ENCODE measurements around the gene DBNL. TPM values are rescaled to one million over a fixed set of nuclear protein-coding genes. Genes with fewer than 3 reads are reported as not detected.

DBNL gene
- total RNA-seq, 1 donor from 2014 or later: 68.0 TPM

DNA sequence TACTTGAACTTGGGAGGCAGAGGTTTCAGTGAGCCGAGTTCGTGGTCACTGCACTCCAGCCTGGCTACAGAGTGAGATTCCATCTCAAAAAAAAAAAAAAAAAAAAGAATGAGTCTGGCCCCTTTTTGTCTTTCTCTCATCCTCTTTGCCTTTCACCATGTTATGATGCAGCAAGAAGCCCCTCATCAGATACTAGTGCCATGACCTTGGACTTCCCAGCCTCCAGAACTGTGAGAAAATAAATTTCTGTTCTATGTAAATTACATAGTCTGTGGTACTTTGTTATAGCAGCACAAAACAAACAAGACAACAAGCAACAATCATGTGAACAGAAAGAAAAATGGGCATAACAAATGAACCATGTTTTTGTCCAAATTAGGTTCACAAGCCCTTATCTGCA is 2.3 kb upstream of the DBNL start:
- TF ChIP-seq, protein P1, sequence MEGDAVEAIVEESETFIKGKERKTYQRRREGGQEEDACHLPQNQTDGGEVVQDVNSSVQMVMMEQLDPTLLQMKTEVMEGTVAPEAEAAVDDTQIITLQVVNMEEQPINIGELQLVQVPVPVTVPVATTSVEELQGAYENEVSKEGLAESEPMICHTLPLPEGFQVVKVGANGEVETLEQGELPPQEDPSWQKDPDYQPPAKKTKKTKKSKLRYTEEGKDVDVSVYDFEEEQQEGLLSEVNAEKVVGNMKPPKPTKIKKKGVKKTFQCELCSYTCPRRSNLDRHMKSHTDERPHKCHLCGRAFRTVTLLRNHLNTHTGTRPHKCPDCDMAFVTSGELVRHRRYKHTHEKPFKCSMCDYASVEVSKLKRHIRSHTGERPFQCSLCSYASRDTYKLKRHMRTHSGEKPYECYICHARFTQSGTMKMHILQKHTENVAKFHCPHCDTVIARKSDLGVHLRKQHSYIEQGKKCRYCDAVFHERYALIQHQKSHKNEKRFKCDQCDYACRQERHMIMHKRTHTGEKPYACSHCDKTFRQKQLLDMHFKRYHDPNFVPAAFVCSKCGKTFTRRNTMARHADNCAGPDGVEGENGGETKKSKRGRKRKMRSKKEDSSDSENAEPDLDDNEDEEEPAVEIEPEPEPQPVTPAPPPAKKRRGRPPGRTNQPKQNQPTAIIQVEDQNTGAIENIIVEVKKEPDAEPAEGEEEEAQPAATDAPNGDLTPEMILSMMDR (IDR thresholded peaks at IDR 0.05; ENCODE audit: unreplicated experiment): no peak
- Mint-ChIP-seq H3K36me3 (ENCODE audit: insufficient read depth) (no peaks in the 10 kb centered on the region), H3K4me3 (ENCODE audit: low read depth) (no peak overlapping the region), H3K9me3 (ENCODE audit: low read depth) (no peaks in the 10 kb centered on the region), H3K27ac (no peak overlapping the region), H3K27me3 (no peaks in the 10 kb centered on the region), H3K4me1 (ENCODE audit: low read depth) (peaks cover 20% of the 10 kb centered on the region)
- DNase-seq (ENCODE audit: low spot score, unreplicated experiment): no peak

DNA sequence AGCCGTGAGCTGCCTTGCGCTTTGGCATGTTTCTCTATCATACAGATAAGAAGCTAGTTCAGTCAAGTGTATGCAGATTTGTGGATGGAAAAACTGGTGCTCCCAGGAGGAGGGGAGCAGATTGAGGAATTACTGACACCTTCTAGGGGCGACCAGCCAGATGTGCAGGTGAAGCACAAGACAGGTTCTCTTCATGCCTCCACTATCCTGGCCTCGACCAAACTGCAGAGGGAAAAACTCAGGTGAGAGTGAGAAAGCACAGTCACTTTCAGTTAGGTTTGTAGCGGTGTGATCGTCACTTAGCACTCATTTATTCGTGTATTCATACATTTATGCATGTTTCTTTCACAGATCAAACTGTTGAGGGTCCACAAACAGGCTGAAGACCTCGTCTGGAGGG is 600 bp upstream of the DBNL start:
- H3K27ac Mint-ChIP-seq: peak overlapping the region; percentile 93

DNA sequence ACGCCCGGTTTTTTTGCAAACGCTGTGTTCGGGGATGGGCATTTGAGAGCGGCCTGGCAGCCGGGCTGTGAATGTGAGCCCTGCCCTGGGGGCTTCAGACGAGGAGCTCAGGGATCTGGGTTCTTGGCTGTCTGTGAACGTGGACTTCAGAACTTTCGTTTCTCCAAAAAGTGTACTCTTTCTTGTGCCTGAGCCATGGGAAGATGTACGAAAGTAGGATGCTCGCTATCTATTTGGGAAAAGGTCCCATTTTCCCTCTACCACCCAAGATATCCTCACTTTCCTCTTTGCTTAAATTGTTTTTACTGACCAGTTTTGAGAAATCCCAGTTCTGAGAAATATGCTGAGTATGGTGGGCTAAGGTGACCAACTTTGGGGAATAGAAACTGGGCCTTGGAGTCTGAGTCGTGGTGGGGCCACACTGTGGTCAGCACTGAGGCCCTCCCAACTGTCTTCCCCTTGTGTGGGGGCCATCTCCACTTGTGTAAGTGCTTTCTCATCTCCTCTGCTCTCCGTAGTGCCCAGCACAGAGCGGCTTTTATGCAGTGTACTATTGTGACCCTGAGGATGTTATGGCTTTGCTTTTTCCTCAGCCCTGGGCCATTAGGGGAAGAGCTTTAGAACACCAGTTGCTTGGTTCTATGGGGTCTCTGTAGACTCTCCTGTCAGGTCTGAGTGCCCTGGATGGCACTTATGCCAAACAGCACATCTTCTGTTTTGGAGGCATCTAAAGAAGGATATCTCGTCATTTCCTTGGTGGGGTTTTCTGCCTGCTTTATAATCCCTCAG is 918 bp downstream of the DBNL start:
- H3K27me3 Mint-ChIP-seq: no peaks in the 10 kb centered on the region
- TF ChIP-seq, protein P1 (IDR thresholded peaks at IDR 0.05; ENCODE audit: unreplicated experiment): no peak
- peak overlapping the region; percentile 85 for H3K4me3 Mint-ChIP-seq (ENCODE audit: low read depth)
- no peaks in the 10 kb centered on the region for H3K9me3 Mint-ChIP-seq (ENCODE audit: low read depth)
- H3K27ac Mint-ChIP-seq: peak overlapping the region; percentile 71
- H3K4me1 Mint-ChIP-seq (ENCODE audit: low read depth): peaks cover 20% of the 10 kb centered on the region
- H3K36me3 Mint-ChIP-seq (ENCODE audit: insufficient read depth): peaks cover 1% of the 10 kb centered on the region
- DNase-seq (ENCODE audit: low spot score, unreplicated experiment): no peak

More for the DNA sequence above, 600 bp upstream of the DBNL start:
- Mint-ChIP-seq H3K27me3 (no peaks in the 10 kb centered on the region), H3K4me1 (ENCODE audit: low read depth) (peaks cover 20% of the 10 kb centered on the region), H3K4me3 (ENCODE audit: low read depth) (peak overlapping the region; percentile 85), H3K9me3 (ENCODE audit: low read depth) (no peaks in the 10 kb centered on the region), H3K36me3 (ENCODE audit: insufficient read depth) (peaks cover 1% of the 10 kb centered on the region)
- TF ChIP-seq, protein P1 (IDR thresholded peaks at IDR 0.05; ENCODE audit: unreplicated experiment): no peak
- DNase-seq (ENCODE audit: low spot score, unreplicated experiment): no peak

DNA sequence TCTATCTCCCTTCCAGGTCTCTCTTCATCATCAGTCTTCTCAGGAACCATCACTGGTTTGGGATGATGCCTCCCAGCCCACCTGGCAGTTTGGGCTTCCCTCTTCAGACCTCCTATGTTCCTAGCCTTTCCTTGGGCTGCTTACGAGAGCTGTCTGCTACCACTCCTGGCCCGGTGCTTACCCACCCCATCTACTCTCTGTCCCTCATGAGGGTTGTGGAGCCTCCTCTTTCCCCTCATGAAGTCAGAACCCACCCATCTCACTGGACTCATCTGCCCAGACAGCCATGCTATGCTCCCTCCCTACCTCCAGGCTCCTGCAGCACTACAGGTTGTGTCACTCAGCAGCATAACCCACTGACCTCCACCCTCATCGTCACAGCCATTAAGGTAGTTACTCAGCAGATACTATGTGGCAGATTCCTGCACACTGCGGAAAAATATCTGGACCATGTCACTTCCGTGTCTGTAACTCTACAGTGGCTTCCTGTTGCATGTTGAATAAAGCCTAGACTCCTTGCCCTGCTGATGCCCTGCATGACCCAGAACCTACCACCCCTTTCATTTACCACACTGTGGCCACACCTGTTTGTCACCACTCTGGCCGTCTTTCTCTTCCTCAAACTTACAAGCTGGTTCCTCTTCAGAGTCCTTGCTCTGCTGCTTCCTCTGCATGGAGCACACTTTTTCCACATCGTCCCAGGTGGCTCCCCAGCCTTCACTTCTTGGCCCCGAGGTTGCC is 2.0 kb downstream of the DBNL start:
- H3K36me3 Mint-ChIP-seq (ENCODE audit: insufficient read depth): peaks cover 1% of the 10 kb centered on the region
- H3K9me3 Mint-ChIP-seq (ENCODE audit: low read depth): no peaks in the 10 kb centered on the region
- H3K27ac Mint-ChIP-seq: no peak overlapping the region
- H3K4me3 Mint-ChIP-seq (ENCODE audit: low read depth): peak overlapping the region; percentile 85
- no peak for DNase-seq (ENCODE audit: low spot score, unreplicated experiment)
- H3K27me3 Mint-ChIP-seq: no peaks in the 10 kb centered on the region
- TF ChIP-seq, protein P1 (IDR thresholded peaks at IDR 0.05; ENCODE audit: unreplicated experiment): no peak
- H3K4me1 Mint-ChIP-seq (ENCODE audit: low read depth): peaks cover 19% of the 10 kb centered on the region

DNA sequence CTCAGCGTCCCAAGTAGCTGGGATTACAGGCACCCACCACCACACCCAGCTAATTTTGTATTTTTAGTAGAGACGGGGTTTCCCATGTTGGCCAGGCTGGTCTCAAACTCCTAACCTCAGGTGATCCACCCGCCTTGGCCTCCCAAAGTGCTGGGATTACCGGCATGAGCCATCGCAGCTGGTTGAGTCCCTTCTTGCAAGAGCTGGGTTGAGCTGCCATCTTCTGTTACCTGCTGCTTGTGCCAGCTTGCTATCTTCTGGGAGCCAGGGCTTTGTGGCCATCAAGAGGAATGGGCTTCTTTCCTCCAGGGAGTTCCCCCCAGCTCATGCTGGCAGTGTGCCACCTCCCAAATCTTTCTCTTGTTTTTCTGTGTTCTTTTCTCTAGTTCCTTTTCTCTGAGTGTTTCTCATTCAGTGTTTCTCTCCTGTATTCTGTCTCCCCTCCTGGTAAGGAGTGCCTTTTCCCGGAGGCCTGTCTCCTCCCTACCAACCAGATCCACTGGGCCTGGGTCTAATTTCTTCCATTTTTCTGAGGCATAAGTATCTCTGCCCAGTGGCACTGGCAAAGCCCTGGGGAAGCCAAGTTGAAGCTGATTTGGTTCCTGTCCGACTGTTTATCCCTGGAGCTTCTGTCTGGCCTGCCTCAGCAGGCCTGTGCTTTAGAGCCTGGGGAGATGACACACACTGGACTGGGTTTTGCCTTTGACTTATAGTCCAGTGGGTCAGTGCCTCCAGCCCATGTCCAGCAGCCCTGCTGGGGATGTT is 3.7 kb downstream of the DBNL start:
- H3K9me3 Mint-ChIP-seq (ENCODE audit: low read depth): no peaks in the 10 kb centered on the region

More for the DNA sequence above, 3.7 kb downstream of the DBNL start:
- Mint-ChIP-seq H3K27me3 (no peaks in the 10 kb centered on the region), H3K4me3 (ENCODE audit: low read depth) (no peak overlapping the region), H3K4me1 (ENCODE audit: low read depth) (peaks cover 19% of the 10 kb centered on the region), H3K36me3 (ENCODE audit: insufficient read depth) (peaks cover 1% of the 10 kb centered on the region), H3K27ac (no peak overlapping the region)
- TF ChIP-seq, protein P1 (IDR thresholded peaks at IDR 0.05; ENCODE audit: unreplicated experiment): no peak
- no peak for DNase-seq (ENCODE audit: low spot score, unreplicated experiment)

Measured in progenitor cell of endocrine pancreas (in vitro differentiated cells).